HCT116 (cell line): Measurements from ENCODE around the gene NEK5. TPM values are rescaled to one million over a fixed set of nuclear protein-coding genes. Genes with fewer than 3 reads are reported as not detected.

Experiments used
- ATAC-seq: fragments of 200-7000 bp; cut with Tn5 transposase; 2 replicates; pipeline ENCODE4 v1.9.1; 2020; ENCODE audit warnings: mild to moderate bottlenecking, moderate library complexity
- BruUV-seq: library from RNA; stranded (reverse); fragments of 400-500 nt; replicated peaks from 2 replicates; lab custom pipeline; 2021; lab: Mats Ljungman, UMichigan
- CTCF ChIA-PET: fragments of 300-600 bp; sonication (Branson Sonifier 250); formaldehyde crosslinking; loops from one replicate; lab custom pipeline; 2021; ENCODE audit warnings: antibody characterized with exemption; lab: Charles Lee
- POLR2A ChIA-PET: fragments of 300-600, 350-600 bp; sonication (Branson Sonifier 250); formaldehyde crosslinking; loops from one replicate; lab custom pipeline; 2021; ENCODE audit warnings: antibody characterized with exemption; lab: Charles Lee
- RAD21 ChIA-PET, 2 experiments: fragments of 300-600 bp; sonication (Branson Sonifier 250); formaldehyde crosslinking; loops; one replicate each; lab custom pipeline; 2023; ENCODE audit warnings: low total read pairs in 2 of 2; ENCODE audit not compliant: uncharacterized antibody in 2 of 2, unreplicated experiment in 2 of 2, low non-redundant PET in 1 of 2; lab: Charles Lee
- DNase-seq: peaks from one replicate; pipeline ENCODE4 v3.0.0-alpha.2; 2010; ENCODE audit warnings: low read depth, low spot score
- H2AFZ ChIP-seq: fragments of 200-600 bp; shearing (Covaris generic), sonication (generic); 2 replicates; pipeline ENCODE4 v1.6.1; 2017; ENCODE audit warnings: low read depth, mixed run types, mixed read lengths, antibody characterized with exemption, low read length; ENCODE audit not compliant: poor library complexity, severe bottlenecking
- H3K27ac ChIP-seq: 2 replicates; pipeline ENCODE4 v1.5.1; 2012; ENCODE audit warnings: low read depth, low read length
- H3K27me3 ChIP-seq: fragments of 200-600 bp; sonication (generic); 2 replicates; pipeline ENCODE4 v1.6.1; 2016; ENCODE audit warnings: mixed run types, low read length, mixed read lengths; ENCODE audit not compliant: insufficient read depth
- H3K36me3 ChIP-seq, 2 experiments: fragments of 200-500 bp in 1 of 2; fragments of 200-600 bp in 1 of 2; sonication (Bioruptor generic) in 1 of 2; sonication (generic) in 1 of 2; 2 replicates each; pipeline versions ENCODE4 v1.5.1 to v1.6.1; 2014 to 2016; ENCODE audit warnings: low read length in 2 of 2, inconsistent platforms in 1 of 2, mixed read lengths in 1 of 2, mixed run types in 1 of 2; ENCODE audit not compliant: insufficient read depth in 2 of 2, control insufficient read depth in 1 of 2
- H3K4me1 ChIP-seq, 2 experiments: fragments of 200-600 bp in 1 of 2; sonication (generic) in 1 of 2; 2 replicates each; pipeline versions ENCODE4 v1.5.1 to v1.6.1; 2012 to 2017; ENCODE audit warnings: low read length in 2 of 2, inconsistent platforms in 1 of 2, mild to moderate bottlenecking in 1 of 2, mixed read lengths in 1 of 2, mixed run types in 1 of 2, moderate library complexity in 1 of 2; ENCODE audit not compliant: insufficient read depth in 2 of 2, control insufficient read depth in 1 of 2
- H3K4me2 ChIP-seq: fragments of 200-600 bp; sonication (generic); 2 replicates; pipeline ENCODE4 v1.6.1; 2017; ENCODE audit warnings: mixed run types, low read length, mixed read lengths
- H3K4me3 ChIP-seq, 2 experiments: fragments of 200-600 bp in 1 of 2; sonication (generic) in 1 of 2; replicated peaks in 1 of 2; 2 replicates each; pipeline ENCODE4 v1.5.1; 2011 to 2016; ENCODE audit warnings: low read length in 2 of 2, control low read depth in 1 of 2, low read depth in 1 of 2, mild to moderate bottlenecking in 1 of 2, mixed read lengths in 1 of 2, mixed run types in 1 of 2
- H3K79me2 ChIP-seq: fragments of 200-600 bp; sonication (generic); 2 replicates; pipeline ENCODE4 v1.6.1; 2017; ENCODE audit warnings: mild to moderate bottlenecking, mixed run types, low read length, moderate library complexity, mixed read lengths; ENCODE audit not compliant: insufficient read depth
- H3K9ac ChIP-seq: fragments of 200-600 bp; sonication (generic); 2 replicates; pipeline ENCODE4 v1.6.1; 2016; ENCODE audit warnings: low read length, mixed read lengths
- H3K9me2 ChIP-seq: fragments of 200-600 bp; sonication (generic), shearing (Covaris generic); 2 replicates; pipeline ENCODE4 v1.6.1; 2017; ENCODE audit warnings: mixed run types, mild to moderate bottlenecking, moderate library complexity; ENCODE audit not compliant: insufficient read depth
- H3K9me3 ChIP-seq, 2 experiments: fragments of 200-500 bp in 1 of 2; fragments of 200-600 bp in 1 of 2; sonication (Bioruptor generic) in 1 of 2; sonication (generic) in 1 of 2; 2 replicates each; pipeline ENCODE4 v1.6.1; 2014 to 2017; ENCODE audit warnings: low read length in 2 of 2, mixed read lengths in 2 of 2, inconsistent platforms in 1 of 2, low read depth in 1 of 2, mild to moderate bottlenecking in 1 of 2, mixed run types in 1 of 2, moderate library complexity in 1 of 2; ENCODE audit not compliant: control insufficient read depth in 1 of 2, insufficient read depth in 1 of 2
- H4K20me1 ChIP-seq: fragments of 200-600 bp; sonication (generic), shearing (Covaris generic); 2 replicates; pipeline ENCODE4 v1.6.1; 2017; ENCODE audit warnings: mixed run types, mild to moderate bottlenecking, moderate library complexity; ENCODE audit not compliant: insufficient read depth
- CBX3 ChIP-seq: IDR thresholded peaks from 2 replicates; pipeline ENCODE4 v1.6.1; 2012; ENCODE audit warnings: low read depth
- EGR1 ChIP-seq: IDR thresholded peaks from 2 replicates; pipeline ENCODE4 v1.6.1; 2012; ENCODE audit warnings: low read depth
- ELF1 ChIP-seq: IDR thresholded peaks from 2 replicates; pipeline ENCODE4 v1.6.1; 2012; ENCODE audit warnings: low read depth, borderline replicate concordance
- EZH2 ChIP-seq: fragments of 200-600 bp; sonication (generic); IDR thresholded peaks from 2 replicates; pipeline ENCODE4 v1.6.1; 2017; ENCODE audit warnings: antibody characterized with exemption, mixed run types
- EZH2phosphoT487 ChIP-seq: fragments of 200-600 bp; IDR thresholded peaks from 2 replicates; pipeline ENCODE4 v1.6.1; 2018; ENCODE audit warnings: antibody characterized with exemption, borderline replicate concordance
- JUND ChIP-seq: IDR thresholded peaks from 2 replicates; pipeline ENCODE4 v1.6.1; 2012
- POLR2A ChIP-seq: IDR thresholded peaks from 2 replicates; pipeline ENCODE4 v1.7.0; 2011; ENCODE audit warnings: borderline replicate concordance; ENCODE audit not compliant: insufficient read depth, insufficient read length; ENCODE audit errors: extremely low read depth
- POLR2AphosphoS5 ChIP-seq: IDR thresholded peaks from 2 replicates; pipeline ENCODE4 v1.6.1; 2011; ENCODE audit warnings: mild to moderate bottlenecking, low read depth, low read length, moderate library complexity
- RAD21 ChIP-seq: IDR thresholded peaks from 2 replicates; pipeline ENCODE4 v1.6.1; 2012; ENCODE audit warnings: low read depth, mild to moderate bottlenecking
- REST ChIP-seq: IDR thresholded peaks from 2 replicates; pipeline ENCODE4 v1.6.1; 2012; ENCODE audit warnings: low read depth
- SIN3A ChIP-seq: IDR thresholded peaks from 2 replicates; pipeline ENCODE4 v1.6.1; 2012; ENCODE audit warnings: low read depth
- SP1 ChIP-seq: IDR thresholded peaks from 2 replicates; pipeline ENCODE4 v1.6.1; 2012; ENCODE audit warnings: low read depth
- SRF ChIP-seq: IDR thresholded peaks from 2 replicates; pipeline ENCODE4 v1.6.1; 2012; ENCODE audit warnings: low read depth
- YY1 ChIP-seq: IDR thresholded peaks from 2 replicates; pipeline ENCODE4 v1.6.1; 2011; ENCODE audit warnings: low read length, low read depth, moderate library complexity, mild to moderate bottlenecking; ENCODE audit not compliant: insufficient replicate concordance; ENCODE audit errors: extremely low read depth
- ZFX ChIP-seq: fragments of 450-650 bp; IDR thresholded peaks from 2 replicates; pipeline ENCODE4 v1.6.1; 2017
- ZNF274 ChIP-seq: fragments of 200-500 bp; sonication (Bioruptor generic); IDR thresholded peaks from 2 replicates; pipeline ENCODE4 v1.6.1; 2014; ENCODE audit warnings: mild to moderate bottlenecking, low read depth, low read length, inconsistent platforms
- intact Hi-C: fragments of 100-400 bp; cut with micrococcal nuclease; formaldehyde crosslinking; loops from 2 replicates; pipeline ENCODE4 v1.10.0; 2022
- total RNA-seq: library from RNA; stranded (reverse); gene quantifications from one replicate; pipeline ENCODE4 v1.2.1, GENCODE V29; 2021; ENCODE audit not compliant: unreplicated experiment
- TF ChIP-seq, protein P1 (sequence below): IDR thresholded peaks from 2 replicates; pipeline ENCODE4 v1.6.1; 2011; ENCODE audit warnings: mild to moderate bottlenecking, low read length, moderate library complexity; ENCODE audit not compliant: insufficient replicate concordance; ENCODE audit errors: extremely low read depth
- TF ChIP-seq, protein P2 (sequence below), 3 experiments: fragments of 200-600 bp in 1 of 3; sonication (generic) in 1 of 3; IDR thresholded peaks in 2 of 3; conservative IDR thresholded peaks in 1 of 3; 2 replicates each; pipeline ENCODE4 v1.5.1; 2012 to 2017; ENCODE audit warnings: low read depth in 2 of 3, low read length in 2 of 3, antibody characterized with exemption in 1 of 3, borderline replicate concordance in 1 of 3, control low read depth in 1 of 3, mild to moderate bottlenecking in 1 of 3, mixed read lengths in 1 of 3, mixed run types in 1 of 3, moderate library complexity in 1 of 3; ENCODE audit not compliant: insufficient read depth in 1 of 3

NEK5 gene
- total RNA-seq, 1 experiment from 2014 or later: 1.5 TPM

GRCh38 chr13:51997186-51997585, 131.7 kb downstream of the NEK5 start:
- CTCF ChIA-PET: no interaction called here
- intact Hi-C loops: no loop called here
- H3K4me2 ChIP-seq: no peak overlapping the region

More at GRCh38 chr13:51997186-51997585, 131.7 kb downstream of the NEK5 start:
- Histone ChIP-seq H3K9me3 (no peaks in the 10 kb centered on the region), H3K36me3 (no peaks in the 10 kb centered on the region), H4K20me1 (no peaks in the 10 kb centered on the region), H3K4me1 (peaks cover 0 to 5% of the 10 kb centered on the region in 2 experiments; a peak in 1 of 4 replicates), H3K4me3 (no peak overlapping the region), H3K27ac (no peak overlapping the region), H3K9ac (no peak overlapping the region), H3K9me2 (no peaks in the 10 kb centered on the region), H2AFZ (no peak overlapping the region), H3K79me2 (no peaks in the 10 kb centered on the region), H3K27me3 (no peaks in the 10 kb centered on the region)
- POLR2A ChIA-PET: no interaction called here
- TF ChIP-seq SRF: no peak
- no peak for TF ChIP-seq REST
- TF ChIP-seq RAD21: no peak
- no peak for TF ChIP-seq EGR1
- no peak for TF ChIP-seq EZH2
- TF ChIP-seq, protein P1, sequence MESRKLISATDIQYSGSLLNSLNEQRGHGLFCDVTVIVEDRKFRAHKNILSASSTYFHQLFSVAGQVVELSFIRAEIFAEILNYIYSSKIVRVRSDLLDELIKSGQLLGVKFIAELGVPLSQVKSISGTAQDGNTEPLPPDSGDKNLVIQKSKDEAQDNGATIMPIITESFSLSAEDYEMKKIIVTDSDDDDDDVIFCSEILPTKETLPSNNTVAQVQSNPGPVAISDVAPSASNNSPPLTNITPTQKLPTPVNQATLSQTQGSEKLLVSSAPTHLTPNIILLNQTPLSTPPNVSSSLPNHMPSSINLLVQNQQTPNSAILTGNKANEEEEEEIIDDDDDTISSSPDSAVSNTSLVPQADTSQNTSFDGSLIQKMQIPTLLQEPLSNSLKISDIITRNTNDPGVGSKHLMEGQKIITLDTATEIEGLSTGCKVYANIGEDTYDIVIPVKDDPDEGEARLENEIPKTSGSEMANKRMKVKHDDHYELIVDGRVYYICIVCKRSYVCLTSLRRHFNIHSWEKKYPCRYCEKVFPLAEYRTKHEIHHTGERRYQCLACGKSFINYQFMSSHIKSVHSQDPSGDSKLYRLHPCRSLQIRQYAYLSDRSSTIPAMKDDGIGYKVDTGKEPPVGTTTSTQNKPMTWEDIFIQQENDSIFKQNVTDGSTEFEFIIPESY: no peak
- TF ChIP-seq JUND: no peak
- TF ChIP-seq, protein P2, sequence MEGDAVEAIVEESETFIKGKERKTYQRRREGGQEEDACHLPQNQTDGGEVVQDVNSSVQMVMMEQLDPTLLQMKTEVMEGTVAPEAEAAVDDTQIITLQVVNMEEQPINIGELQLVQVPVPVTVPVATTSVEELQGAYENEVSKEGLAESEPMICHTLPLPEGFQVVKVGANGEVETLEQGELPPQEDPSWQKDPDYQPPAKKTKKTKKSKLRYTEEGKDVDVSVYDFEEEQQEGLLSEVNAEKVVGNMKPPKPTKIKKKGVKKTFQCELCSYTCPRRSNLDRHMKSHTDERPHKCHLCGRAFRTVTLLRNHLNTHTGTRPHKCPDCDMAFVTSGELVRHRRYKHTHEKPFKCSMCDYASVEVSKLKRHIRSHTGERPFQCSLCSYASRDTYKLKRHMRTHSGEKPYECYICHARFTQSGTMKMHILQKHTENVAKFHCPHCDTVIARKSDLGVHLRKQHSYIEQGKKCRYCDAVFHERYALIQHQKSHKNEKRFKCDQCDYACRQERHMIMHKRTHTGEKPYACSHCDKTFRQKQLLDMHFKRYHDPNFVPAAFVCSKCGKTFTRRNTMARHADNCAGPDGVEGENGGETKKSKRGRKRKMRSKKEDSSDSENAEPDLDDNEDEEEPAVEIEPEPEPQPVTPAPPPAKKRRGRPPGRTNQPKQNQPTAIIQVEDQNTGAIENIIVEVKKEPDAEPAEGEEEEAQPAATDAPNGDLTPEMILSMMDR (IDR thresholded peaks at IDR 0.05 in 2 of 3, conservative IDR thresholded peaks at IDR 0.05 in 1 of 3; ENCODE audit: borderline replicate concordance in 1 of 3, insufficient read depth in 1 of 3, low read depth in 2 of 3, low read length in 2 of 3): no peak
- no peak for TF ChIP-seq POLR2A
- TF ChIP-seq ZFX: no peak
- TF ChIP-seq SP1: no peak
- no peak for TF ChIP-seq CBX3
- no peak for TF ChIP-seq YY1
- TF ChIP-seq ELF1: no peak
- no peak for TF ChIP-seq POLR2AphosphoS5
- no peak for TF ChIP-seq SIN3A
- no peak for TF ChIP-seq ZNF274
- TF ChIP-seq EZH2phosphoT487: no peak
- no peak for DNase-seq
- no TSS peak for BruUV-seq
- ATAC-seq: no peak
- RAD21 ChIA-PET: no interaction called here
